Measurements from ENCODE around the gene MTCL1.

The MTCL1 gene

GRCh38 chr18:8660316-8660715 lies 45.0 kb upstream of the MTCL1 start:
- DNase-seq (ENCODE audit: low spot score) = no peak
- TF ChIP-seq, protein P1, sequence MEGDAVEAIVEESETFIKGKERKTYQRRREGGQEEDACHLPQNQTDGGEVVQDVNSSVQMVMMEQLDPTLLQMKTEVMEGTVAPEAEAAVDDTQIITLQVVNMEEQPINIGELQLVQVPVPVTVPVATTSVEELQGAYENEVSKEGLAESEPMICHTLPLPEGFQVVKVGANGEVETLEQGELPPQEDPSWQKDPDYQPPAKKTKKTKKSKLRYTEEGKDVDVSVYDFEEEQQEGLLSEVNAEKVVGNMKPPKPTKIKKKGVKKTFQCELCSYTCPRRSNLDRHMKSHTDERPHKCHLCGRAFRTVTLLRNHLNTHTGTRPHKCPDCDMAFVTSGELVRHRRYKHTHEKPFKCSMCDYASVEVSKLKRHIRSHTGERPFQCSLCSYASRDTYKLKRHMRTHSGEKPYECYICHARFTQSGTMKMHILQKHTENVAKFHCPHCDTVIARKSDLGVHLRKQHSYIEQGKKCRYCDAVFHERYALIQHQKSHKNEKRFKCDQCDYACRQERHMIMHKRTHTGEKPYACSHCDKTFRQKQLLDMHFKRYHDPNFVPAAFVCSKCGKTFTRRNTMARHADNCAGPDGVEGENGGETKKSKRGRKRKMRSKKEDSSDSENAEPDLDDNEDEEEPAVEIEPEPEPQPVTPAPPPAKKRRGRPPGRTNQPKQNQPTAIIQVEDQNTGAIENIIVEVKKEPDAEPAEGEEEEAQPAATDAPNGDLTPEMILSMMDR (IDR thresholded peaks at IDR 0.05; ENCODE audit: extremely low read depth, missing control alignments) = no peak

DNA sequence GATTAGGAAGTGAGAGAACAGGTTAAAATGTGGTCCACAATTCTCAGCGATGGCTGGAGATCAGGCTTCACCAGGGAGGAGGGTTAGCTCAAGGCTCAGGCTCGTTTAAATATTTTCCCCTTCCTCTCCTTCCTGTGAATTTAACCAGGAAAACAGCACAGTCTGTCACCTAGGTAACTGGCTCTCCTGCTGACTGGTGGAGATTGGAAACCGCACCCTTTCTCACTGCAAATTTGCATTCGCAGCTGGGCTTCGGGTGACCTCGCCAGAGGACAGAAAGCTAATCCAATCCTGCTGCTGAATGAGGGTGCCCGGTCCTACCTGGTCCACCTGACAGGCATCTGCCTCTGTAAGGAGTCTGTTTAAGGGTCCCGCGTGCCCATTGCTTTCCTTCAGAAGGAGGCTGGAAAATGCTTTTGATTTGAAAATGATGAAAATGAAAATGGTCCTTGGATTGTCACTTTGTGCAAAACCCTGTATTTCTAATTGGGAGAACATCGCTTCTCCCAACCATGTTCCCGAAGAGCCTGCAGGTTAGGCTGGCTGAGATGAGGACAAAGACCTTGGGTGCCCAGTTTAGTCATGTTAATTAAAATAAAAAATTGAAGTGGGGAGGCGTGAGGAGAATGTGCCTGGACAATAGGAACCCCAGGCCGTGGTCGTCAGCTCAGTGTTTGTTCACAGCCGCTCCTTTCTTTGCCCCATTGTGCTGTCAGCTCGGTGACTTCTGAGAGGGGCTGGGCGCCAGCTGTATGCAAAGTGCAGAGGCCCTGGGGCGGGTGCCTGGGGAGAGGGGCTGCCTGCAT lies 43.4 kb upstream of the MTCL1 start:
- no peak for DNase-seq (ENCODE audit: low spot score)
- TF ChIP-seq, protein P1 (IDR thresholded peaks at IDR 0.05; ENCODE audit: extremely low read depth, missing control alignments) = no peak

DNA sequence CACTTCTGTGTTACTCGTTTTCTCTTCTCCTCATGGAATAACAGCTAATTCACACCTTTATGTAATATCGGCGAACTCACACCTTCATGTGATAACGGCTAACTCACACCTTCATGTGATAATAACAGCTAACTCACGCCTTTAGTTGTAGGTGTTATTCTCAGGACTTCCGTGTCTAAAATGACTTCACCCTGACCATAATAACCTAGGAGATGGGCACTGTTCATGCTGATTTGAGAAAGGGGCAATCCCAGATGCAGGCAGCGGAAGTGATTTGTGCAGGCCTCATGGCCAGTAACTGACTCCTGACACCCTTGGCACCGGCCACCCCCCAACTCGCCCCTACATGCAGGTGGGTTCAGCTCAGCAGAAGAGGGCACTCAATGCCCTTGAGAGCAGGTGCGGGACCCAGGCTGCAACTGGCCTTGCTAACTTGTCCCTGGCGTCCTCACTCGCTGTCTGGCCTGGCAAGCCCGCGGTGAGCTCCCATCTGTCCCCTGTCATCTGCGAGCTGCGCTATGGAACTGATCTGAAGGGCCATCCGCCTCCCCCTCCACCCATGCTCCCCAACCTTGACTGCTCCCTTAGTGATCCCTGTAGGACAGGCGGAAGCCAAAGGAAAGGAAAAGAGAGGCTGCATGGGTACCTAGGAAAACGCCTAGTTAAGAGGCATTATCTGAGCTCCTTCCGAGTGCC lies 42.6 kb upstream of the MTCL1 start:
- no peak for DNase-seq (ENCODE audit: low spot score)
- TF ChIP-seq, protein P1 (IDR thresholded peaks at IDR 0.05; ENCODE audit: extremely low read depth, missing control alignments) = no peak

DNA sequence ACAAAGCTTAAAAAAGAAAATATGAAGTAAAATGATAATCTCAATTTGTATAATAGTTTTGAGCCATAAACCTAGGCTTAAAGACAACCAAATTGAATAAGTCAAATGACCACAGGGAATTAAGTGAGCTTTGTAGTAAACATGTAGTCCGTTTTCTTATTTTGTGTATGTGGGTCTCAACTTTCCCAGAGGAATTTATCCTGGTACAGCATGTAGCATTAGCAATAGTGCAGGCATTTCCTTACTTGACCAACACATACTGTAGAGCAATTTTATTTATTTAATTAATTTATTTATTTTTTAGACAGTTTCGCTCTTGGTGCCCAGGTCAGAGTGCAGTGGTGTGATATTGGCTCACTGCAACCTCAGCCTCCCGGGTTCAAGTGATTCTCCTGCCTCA lies 37.5 kb upstream of the MTCL1 start:
- DNase-seq (ENCODE audit: low spot score) = no peak
- TF ChIP-seq, protein P1 (IDR thresholded peaks at IDR 0.05; ENCODE audit: extremely low read depth, missing control alignments) = no peak

GRCh38 chr18:8668381-8668780 lies 37.0 kb upstream of the MTCL1 start:
- DNase-seq (ENCODE audit: low spot score) = no peak
- TF ChIP-seq, protein P1 (IDR thresholded peaks at IDR 0.05; ENCODE audit: extremely low read depth, missing control alignments) = no peak

DNA sequence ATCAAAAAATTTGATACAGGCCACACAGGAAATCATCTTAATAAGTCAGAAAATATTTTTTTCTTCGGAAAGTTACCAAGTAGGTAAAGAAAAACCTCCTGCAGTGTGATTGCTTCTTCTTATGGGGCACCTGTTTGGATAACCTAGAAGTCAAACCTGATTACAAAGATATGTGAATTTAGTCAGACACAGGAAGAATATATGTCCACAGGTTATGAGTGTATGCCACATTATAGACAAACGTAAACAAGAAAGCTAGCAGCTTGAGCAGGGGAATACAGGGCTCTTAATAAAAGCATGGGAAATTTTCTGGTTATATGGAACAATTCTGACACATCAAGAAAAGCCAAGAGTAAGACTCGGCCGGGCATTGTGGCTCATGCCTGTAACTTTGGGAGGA lies 35.8 kb upstream of the MTCL1 start:
- TF ChIP-seq, protein P1 (IDR thresholded peaks at IDR 0.05; ENCODE audit: extremely low read depth, missing control alignments) = no peak
- DNase-seq (ENCODE audit: low spot score) = no peak
